ENCODE results near the gene OXSR1. TPM values are rescaled to one million over a fixed set of nuclear protein-coding genes. Genes with fewer than 3 reads are reported as not detected.

Gene OXSR1
- total RNA-seq, 4 donors from 2014 or later: 12.9 to 45.6 (median 39.5) TPM

DNA sequence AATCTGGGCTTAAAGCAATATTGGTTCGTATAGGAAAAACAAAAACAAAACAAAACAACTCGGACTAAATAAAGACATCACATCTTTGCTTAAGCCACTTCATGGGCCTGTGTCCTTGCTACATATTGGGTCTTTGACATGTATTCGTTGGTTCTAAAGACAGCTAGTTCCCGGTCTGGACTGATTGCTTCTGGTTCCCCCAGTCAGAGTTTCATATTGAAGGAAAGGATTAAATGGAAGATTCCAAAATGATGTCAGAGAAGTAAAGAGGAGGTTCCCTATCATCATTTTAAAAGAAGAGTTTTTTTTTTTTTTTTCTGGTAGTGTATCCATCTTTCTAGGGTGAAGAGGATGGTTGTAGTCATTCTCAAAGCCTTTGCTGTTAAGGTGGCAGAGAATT is 2.3 kb downstream of the OXSR1 start:
- TF ChIP-seq, protein P1, sequence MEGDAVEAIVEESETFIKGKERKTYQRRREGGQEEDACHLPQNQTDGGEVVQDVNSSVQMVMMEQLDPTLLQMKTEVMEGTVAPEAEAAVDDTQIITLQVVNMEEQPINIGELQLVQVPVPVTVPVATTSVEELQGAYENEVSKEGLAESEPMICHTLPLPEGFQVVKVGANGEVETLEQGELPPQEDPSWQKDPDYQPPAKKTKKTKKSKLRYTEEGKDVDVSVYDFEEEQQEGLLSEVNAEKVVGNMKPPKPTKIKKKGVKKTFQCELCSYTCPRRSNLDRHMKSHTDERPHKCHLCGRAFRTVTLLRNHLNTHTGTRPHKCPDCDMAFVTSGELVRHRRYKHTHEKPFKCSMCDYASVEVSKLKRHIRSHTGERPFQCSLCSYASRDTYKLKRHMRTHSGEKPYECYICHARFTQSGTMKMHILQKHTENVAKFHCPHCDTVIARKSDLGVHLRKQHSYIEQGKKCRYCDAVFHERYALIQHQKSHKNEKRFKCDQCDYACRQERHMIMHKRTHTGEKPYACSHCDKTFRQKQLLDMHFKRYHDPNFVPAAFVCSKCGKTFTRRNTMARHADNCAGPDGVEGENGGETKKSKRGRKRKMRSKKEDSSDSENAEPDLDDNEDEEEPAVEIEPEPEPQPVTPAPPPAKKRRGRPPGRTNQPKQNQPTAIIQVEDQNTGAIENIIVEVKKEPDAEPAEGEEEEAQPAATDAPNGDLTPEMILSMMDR (IDR thresholded peaks at IDR 0.05): no peak
- TF ChIP-seq POLR2A (IDR thresholded peaks at IDR 0.05): no peak
- no peaks in the 10 kb centered on the region for H3K36me3 ChIP-seq
- H3K9me3 ChIP-seq: no peaks in the 10 kb centered on the region
- H3K27me3 ChIP-seq: no peaks in the 10 kb centered on the region
- H3K4me3 ChIP-seq: no peak overlapping the region
- intact Hi-C loops (cut with DNase I; ENCODE audit: low total_unique reads): loop anchor here (2.0 kb wide), 1 partner anchor 33 kb away; no protein-coding TSS in a partner anchor
- no peak for DNase-seq
- peaks cover 0 to 4% of the 10 kb centered on the region in 2 donors for H3K4me1 ChIP-seq
- H3K27ac ChIP-seq: no peak overlapping the region

DNA sequence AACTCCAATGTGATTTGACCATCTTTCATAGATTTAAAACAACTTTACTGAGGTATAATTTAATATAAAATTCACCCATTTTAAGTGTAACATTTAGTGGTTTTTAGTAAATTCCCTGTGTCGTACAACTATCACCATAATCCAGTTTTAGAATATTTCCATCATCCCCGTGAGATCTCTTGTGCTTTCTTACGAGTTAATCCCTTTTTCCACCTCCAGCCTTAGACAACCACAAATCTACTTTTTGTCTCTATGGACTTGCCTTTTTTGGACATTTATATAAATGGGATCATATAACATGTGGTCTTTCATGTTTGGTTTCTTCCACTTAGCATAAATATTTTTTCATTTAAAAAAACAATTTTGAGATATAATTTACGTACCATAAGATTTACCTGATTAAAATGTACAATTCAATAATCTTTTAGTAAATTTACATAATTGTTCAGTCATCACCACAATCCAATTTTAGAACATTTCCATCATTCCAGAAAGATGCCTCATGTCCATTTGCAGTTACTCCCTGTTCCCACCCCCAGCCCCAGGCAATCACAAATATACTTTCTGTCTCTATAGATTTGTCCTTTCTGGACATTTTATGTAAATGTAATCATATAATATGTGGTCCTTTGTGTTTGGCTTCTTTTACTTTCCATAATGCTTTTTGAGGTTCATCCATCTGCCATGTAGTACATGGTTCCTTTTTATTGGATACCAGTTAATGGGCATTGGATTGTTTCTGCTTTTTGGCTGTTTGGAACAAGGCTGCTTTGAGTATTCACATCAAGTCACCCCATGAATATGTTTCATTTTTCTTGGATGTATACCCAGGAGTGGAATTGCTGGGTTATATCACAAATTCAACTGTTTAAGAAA is 3.1 kb downstream of the OXSR1 start:
- no peak overlapping the region for H3K27ac ChIP-seq
- TF ChIP-seq POLR2A (IDR thresholded peaks at IDR 0.05): no peak
- TF ChIP-seq, protein P1 (IDR thresholded peaks at IDR 0.05): no peak
- no peak for DNase-seq
- H3K36me3 ChIP-seq: no peaks in the 10 kb centered on the region
- H3K4me1 ChIP-seq: peaks cover 0 to 4% of the 10 kb centered on the region in 2 donors
- intact Hi-C loops (cut with DNase I; ENCODE audit: low total_unique reads): no loop called here
- H3K4me3 ChIP-seq: no peak overlapping the region
- H3K9me3 ChIP-seq: no peaks in the 10 kb centered on the region
- H3K27me3 ChIP-seq: no peaks in the 10 kb centered on the region

DNA sequence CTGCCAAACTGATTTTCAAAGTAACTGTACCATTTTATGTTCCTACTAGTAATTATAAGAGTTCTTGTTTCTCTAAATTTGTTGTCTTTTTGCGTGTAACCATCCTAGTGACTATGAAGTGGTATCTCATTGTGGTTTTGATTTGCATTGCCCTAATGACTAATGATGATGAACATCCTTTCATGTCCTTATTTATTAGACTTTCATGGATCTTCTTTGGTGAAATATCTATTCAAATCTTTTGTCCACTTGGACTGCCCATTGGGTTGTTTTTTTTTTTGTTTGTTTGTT is 3.6 kb downstream of the OXSR1 start:
- no peak for TF ChIP-seq POLR2A (IDR thresholded peaks at IDR 0.05)
- TF ChIP-seq, protein P1 (IDR thresholded peaks at IDR 0.05): no peak
- Histone ChIP-seq H3K27ac (no peak overlapping the region), H3K27me3 (no peaks in the 10 kb centered on the region), H3K36me3 (no peaks in the 10 kb centered on the region), H3K4me3 (no peak overlapping the region), H3K4me1 (peaks cover 0 to 4% of the 10 kb centered on the region in 2 donors), H3K9me3 (no peaks in the 10 kb centered on the region)
- intact Hi-C loops (cut with DNase I; ENCODE audit: low total_unique reads): no loop called here
- no peak for DNase-seq

DNA sequence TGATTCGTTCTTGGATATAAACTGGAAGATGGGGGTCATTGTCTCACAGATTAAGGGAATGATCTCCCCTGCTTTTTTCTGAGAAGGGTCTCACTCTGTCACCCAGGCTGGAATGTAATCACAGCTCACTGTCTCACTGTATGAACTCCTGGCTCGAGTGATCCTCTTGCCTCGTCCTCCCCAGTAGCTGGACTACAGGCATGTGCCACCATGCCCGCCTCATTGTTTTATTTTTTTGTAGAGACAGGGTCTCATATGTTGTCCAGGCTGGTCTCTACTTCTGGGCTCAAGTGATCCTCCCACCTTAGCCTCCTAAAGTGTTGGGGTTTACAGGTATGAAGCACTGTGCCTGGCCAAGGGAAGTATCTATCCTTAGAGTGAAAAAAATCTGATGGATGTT is 5.4 kb downstream of the OXSR1 start:
- Histone ChIP-seq H3K4me3 (no peak overlapping the region), H3K9me3 (no peaks in the 10 kb centered on the region), H3K27me3 (no peaks in the 10 kb centered on the region), H3K4me1 (peaks cover 4 to 8% of the 10 kb centered on the region in 2 donors), H3K27ac (no peak overlapping the region), H3K36me3 (no peaks in the 10 kb centered on the region)
- DNase-seq: no peak
- intact Hi-C loops (cut with DNase I; ENCODE audit: low total_unique reads): no loop called here
- TF ChIP-seq, protein P1 (IDR thresholded peaks at IDR 0.05): no peak
- TF ChIP-seq POLR2A (IDR thresholded peaks at IDR 0.05): no peak

DNA sequence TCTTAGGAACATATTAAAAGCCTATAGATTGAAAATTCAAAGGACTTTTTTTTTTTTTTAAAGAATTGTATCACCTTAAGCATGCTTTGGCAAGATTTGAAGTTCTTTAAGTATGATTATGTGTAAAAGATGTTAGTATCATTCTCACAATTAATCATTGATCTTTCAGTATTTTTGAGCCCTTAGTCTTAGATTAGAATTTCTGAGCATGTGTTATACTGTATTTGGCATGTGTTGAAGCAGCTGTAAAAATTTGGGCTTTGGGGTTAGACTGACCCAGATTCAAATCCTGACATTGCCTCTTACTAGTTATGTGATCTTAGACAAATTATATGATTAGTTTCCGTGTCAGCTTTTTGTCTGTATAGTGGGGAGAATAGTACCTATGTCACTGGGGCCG is 6.3 kb downstream of the OXSR1 start:
- no peak overlapping the region for H3K4me3 ChIP-seq
- intact Hi-C loops (cut with DNase I; ENCODE audit: low total_unique reads): no loop called here
- H3K9me3 ChIP-seq: no peaks in the 10 kb centered on the region
- no peak for DNase-seq
- TF ChIP-seq POLR2A (IDR thresholded peaks at IDR 0.05): no peak
- TF ChIP-seq, protein P1 (IDR thresholded peaks at IDR 0.05): no peak
- peaks cover 0 to 8% of the 10 kb centered on the region in 2 donors for H3K4me1 ChIP-seq
- no peak overlapping the region for H3K27ac ChIP-seq
- H3K27me3 ChIP-seq: no peaks in the 10 kb centered on the region
- no peaks in the 10 kb centered on the region for H3K36me3 ChIP-seq

Measured in uterus (tissue), 4 donors.